DMS79 (cell line): ENCODE results near the gene TMEM45B.
"Not testable (repeated sequence)": the region's sequence is repeated elsewhere in the genome, so short reads cannot be mapped to it uniquely, and the experiment has no call there.

Experiments
- DNase-seq: peaks from one replicate; lab custom pipeline; 2025; lab: John Stamatoyannopoulos, UW

TMEM45B gene

GRCh38 chr11:129815596-129816461 is at the start of gene TMEM45B:
TMEM45B (plus strand) TSS chr11:129815848; CDS start chr11:129852483, 36,635 bp downstream.
- DNase-seq: peak; percentile 59

- no peak for DNase-seq
Measured at GRCh38 chr11:129766898-129767604, 48.6 kb upstream of the TMEM45B start.

GRCh38 chr11:129767827-129768226 is 47.8 kb upstream of the TMEM45B start:
- no peak for DNase-seq

DNA sequence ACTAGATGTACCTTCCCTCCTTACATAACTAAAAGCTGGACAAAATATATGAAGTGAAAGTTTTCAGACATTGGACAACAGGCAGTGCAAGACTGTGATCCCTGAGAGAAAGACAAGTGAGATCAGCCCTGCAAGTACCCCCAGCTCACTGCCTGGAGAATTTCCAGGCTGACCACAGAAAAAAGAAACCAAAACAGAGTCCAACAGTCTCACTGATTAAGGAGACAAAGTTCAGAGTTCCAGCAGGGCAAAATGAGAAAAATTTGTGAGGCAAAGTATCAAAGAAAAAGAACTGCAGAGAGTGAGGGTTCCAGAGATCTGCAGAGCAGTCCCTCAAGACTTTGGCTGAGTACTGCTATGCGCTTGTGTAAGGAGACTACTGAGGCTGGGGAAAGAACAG is 47.3 kb upstream of the TMEM45B start:
- DNase-seq: no peak

DNA sequence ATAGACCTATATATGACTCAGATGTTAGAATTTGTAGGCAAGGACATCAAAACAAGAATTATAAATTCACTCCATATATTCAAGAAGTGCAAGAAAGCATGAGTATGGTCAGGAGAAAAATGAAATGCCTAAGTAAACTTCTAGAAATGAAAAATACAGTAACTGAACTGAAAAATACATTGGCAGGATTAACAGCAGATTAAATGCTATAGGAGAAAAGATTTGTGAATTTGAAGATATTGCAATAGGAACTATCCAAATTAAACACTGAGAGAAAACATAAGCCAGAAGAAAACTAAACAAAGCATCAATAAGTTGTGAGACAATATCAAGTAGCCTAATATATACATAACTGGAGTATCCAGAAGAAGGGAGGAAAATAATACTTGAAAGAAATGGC is 46.6 kb upstream of the TMEM45B start:
- DNase-seq: no peak

- DNase-seq: no peak
Measured at GRCh38 chr11:129770993-129771392, 44.7 kb upstream of the TMEM45B start.

DNA sequence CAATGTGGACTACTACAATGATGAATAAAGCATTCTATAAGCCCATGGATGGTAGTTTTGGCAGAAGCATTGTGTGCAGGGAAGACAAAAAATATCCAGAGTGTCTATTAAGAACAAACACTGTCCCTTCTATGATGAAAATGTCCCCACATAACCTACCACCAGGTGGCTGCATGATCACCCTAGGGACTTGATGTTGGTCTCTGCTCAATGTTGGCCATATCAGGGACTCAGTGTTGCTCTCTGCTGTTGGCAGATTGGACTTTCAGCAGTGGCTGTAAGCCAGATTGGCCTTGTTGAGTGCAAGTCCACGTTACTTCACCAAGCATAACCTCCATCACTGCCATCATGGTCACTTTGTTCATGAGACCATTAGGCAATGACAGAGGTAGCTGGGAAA is 44.2 kb upstream of the TMEM45B start:
- not testable (repeated sequence) for DNase-seq

- DNase-seq: no peak
Measured at GRCh38 chr11:129778877-129779276, 36.8 kb upstream of the TMEM45B start.

DNA sequence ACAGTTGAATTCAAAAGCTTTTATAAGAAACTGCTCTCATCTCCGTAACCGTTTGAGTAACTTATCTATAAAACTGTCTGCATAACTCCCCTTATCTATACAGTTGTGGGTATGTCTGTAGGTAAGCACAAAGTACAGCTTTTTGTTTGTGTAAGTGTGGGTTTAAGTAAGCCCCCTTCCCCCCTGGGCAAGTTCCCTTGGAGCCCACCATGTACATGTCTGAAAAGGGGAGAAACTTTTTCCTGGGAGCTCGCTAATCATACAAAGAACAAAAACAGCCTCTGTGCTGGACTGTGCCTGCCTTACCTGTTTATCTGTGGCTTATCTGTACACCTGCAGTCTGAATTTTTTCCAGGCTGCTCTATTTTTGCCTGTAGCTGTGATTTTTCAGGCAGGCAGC is 36.3 kb upstream of the TMEM45B start:
- DNase-seq: no peak

DNA sequence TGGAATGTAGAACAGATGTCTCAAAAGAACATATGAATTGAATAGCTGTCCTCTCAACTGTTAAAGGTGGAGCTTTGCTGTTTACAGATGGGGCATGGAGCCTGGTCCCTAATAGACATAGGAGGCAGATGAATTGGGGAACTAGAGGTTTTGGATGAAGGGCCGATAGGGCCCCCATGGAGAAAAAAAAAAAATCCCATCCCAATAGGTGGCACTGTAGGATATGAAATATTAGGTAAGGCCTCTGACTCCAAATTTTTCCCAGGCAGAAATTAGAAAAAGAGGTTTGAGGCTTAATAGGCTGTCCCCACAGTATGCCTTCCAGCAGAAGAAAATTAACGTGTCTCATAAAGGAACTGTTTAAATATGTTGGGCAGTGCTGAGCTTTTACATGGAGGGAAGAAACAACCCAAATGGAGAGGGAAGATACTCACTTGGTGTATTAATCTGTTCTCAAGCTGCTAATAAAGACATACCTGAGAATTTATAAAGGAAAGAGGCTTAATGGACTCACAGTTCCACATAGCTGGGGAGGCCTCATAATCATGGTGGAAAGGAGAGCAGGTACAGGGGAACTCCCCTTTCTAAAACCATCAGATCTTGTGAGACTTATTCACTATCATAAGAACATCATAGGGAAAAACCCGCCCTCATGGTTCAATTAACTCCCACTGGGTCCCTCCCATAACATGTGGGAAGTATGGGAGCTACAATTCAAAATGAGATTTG is 30.1 kb upstream of the TMEM45B start:
- DNase-seq: peak; percentile 3

DNA sequence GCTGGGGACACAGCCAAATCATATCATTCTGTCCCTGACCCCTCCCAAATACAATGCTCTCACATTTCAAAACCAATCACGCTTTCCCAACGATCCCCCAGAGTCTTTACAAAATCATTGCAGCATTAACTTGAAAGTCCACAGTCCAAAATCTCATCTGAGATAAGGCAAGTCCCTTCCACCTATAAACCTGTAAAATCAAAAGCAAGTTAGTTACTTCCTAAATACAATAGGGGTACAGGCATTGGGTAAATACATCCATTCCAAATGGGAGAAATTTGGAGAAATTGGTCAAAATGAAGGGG is 29.6 kb upstream of the TMEM45B start:
- not testable (repeated sequence) for DNase-seq

GRCh38 chr11:129787532-129788155 is 28.0 kb upstream of the TMEM45B start:
- DNase-seq: no peak

DNA sequence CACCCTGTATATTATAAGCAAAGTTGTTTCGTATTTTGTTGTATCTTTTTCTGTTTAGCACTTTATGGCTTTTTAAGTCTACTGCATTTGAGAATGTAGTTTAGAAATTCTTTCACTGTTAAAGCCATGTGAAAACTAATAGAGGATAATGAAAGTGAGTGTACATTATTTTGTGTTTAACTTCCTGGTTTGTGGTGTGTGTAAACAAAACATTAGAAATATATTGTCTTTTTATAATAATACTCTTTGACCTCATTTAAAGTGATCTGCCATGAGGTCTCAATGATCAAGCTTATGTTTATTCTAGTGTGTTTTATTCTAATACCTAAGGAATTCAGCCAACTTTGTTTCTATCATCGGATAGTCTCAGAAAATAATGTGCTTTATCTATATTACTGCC is 27.4 kb upstream of the TMEM45B start:
- DNase-seq: no peak

- no peak for DNase-seq
Measured at GRCh38 chr11:129790106-129790505, 25.5 kb upstream of the TMEM45B start.

DNA sequence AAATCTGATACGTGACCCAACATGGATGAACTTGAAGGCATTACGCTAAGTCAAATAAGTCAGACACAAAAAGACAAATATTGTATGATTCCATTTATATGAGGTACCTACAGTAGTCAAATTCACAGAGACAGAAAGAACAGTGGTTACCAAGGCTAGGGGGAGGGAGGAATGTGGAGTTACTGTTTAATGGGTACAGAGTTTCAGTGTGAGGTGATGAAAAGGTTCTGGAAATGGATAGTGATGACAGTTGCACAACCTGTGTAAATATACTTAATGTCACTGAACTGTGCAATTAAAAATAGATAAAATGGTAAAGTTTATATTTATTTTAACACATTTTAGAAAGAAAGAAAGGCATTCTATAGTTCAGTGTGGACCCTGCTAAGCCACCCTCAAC is 24.1 kb upstream of the TMEM45B start:
- DNase-seq: no peak

GRCh38 chr11:129792663-129793062 is 23.0 kb upstream of the TMEM45B start:
- DNase-seq: no peak

DNA sequence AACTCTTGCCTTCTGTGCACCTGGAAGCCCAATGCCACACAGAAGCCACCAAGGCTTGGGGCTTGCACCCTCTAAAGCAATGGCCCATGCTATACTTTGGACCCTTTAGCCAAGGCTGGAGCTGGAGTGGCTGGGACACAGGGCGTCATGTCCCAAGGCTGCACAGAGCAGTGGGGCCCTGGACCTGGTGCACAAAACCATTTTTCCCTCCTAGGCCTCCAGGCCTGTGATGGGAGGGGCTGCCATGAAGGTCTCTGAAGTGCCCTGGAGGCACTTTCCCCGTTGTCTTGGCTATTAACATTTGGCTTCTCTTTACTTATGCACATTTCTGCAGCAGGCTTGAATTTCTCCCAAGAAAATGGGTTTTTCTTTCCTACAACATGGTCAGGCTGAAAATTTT is 20.6 kb upstream of the TMEM45B start:
- DNase-seq: no peak

GRCh38 chr11:129798212-129798611 is 17.4 kb upstream of the TMEM45B start:
- no peak for DNase-seq

DNA sequence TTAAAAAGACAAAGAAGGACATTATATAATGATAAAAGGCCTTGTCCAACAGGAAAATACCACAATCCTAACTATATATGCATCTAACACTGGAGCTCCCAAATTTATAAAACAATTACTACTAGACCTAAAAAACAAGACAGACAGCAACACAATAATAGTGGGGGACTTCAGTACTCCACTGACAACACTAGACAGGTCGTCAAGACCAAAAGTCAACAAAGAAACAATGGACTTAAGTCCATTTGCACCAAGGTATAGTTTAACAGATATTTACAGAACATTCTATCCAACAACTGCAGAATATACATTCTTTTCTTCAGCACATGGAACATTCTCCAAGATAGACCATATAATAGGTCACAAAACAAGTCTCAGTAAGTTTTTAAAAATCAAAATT is 15.5 kb upstream of the TMEM45B start:
- DNase-seq: not testable (repeated sequence)

DNA sequence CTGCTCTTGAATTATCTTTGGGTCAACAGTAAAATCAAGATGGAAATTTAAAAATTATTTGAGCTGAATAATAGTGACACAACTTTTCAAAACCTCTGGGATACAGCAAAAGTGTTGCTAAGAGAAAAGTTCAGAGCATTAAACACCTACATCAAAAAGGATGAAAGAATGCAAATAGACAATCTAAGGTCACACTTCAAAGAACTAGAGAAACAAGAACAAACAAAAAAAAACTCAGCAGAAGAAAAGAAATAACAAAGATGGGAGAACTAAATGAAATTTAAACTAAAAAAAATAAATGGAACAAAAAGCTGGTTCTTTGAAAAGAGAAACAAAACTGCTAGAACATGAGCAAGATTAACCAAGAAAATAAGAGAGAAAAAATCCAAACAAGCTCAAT is 15.0 kb upstream of the TMEM45B start:
- no peak for DNase-seq

DNA sequence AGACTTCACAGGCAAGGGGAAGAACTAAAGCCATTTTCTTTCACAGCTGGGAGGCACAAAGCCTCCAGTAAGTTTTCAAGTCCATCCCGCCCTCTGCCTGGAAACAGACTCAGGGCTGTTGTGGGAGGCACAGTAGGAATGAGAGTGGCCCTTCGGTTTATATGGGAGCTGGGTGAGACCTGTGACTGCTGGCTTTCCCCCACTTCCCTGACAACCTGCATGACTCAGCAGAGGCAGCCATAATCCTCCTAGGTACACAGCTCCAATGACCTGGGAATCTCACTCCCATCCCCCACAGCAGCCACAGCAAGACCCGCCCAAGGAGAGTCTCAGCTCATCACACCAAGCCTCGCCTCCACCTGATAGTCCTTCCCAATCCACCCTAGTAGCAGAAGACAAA is 12.1 kb upstream of the TMEM45B start:
- no peak for DNase-seq

- no peak for DNase-seq
Measured at GRCh38 chr11:129804012-129804411, 11.6 kb upstream of the TMEM45B start.
